ENCODE measurements around the gene RTP3. TPM values are rescaled to one million over a fixed set of nuclear protein-coding genes. Genes with fewer than 3 reads are reported as not detected.

RTP3 gene
- total RNA-seq, 1 experiment from 2014 or later: not detected

DNA sequence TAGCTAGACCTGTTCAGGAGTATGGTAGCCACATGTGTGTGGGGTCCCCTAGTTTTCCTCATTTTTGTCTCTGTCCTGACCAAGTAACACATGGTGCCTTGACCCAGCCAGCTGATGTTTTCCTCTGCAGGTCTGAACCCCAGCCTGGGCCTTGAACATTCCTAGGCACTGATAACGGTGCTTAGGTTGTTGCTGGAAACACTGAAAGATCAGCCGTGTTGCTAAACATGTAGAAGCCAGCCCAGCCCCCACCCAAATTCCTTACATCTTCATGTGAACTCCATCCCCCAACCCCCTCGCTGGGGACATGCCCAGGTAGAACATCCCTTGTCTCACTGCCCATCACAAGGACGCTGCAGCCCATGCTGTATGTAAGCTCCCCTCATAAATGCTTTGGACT lies 18.7 kb downstream of the RTP3 start:
- no peaks in the 10 kb centered on the region for H3K9me2 ChIP-seq (ENCODE audit: insufficient read depth)
- DNase-seq (ENCODE audit: low read depth, low spot score) (no peak), ATAC-seq (peak; percentile 66)
- H3K4me2 ChIP-seq (ENCODE audit: low read length): peak overlapping the region; percentile 65
- CTCF ChIA-PET: interaction anchor here (1.2 to 1.6 kb wide), 3 partner anchors 20 to 67 kb away, joined by 4 to 6 read pairs (median 4); no protein-coding TSS in a partner anchor
- peak overlapping the region in 1 of 2 experiments; percentile 30; a peak in 2 of 4 replicates for H3K4me3 ChIP-seq (replicated peaks in 1 of 2; ENCODE audit: low read depth in 1 of 2, low read length in 2 of 2)
- H3K79me2 ChIP-seq (ENCODE audit: insufficient read depth, low read length): no peaks in the 10 kb centered on the region
- H3K9me3 ChIP-seq (ENCODE audit: control insufficient read depth in 1 of 2, insufficient read depth in 1 of 2, low read depth in 1 of 2, low read length in 2 of 2): no peaks in the 10 kb centered on the region
- H4K20me1 ChIP-seq (ENCODE audit: insufficient read depth): no peaks in the 10 kb centered on the region
- POLR2A ChIA-PET: no interaction called here
- peaks cover 20 to 31% of the 10 kb centered on the region in 2 experiments for H3K4me1 ChIP-seq (ENCODE audit: control insufficient read depth in 1 of 2, insufficient read depth in 2 of 2, low read length in 2 of 2)
- peak overlapping the region; percentile 91 for H2AFZ ChIP-seq (ENCODE audit: low read depth, low read length, poor library complexity, severe bottlenecking)
- peak overlapping the region; percentile 12; the same call in 1 of the 2 replicates for H3K9ac ChIP-seq (ENCODE audit: low read length)
- BruUV-seq (replicated peaks): no TSS peak
- TF ChIP-seq EZH2phosphoT487 (IDR thresholded peaks at IDR 0.05; ENCODE audit: borderline replicate concordance): no peak
- TF ChIP-seq CBX3 (IDR thresholded peaks at IDR 0.05; ENCODE audit: low read depth): no peak
- TF ChIP-seq ELF1 (IDR thresholded peaks at IDR 0.05; ENCODE audit: borderline replicate concordance, low read depth): no peak
- TF ChIP-seq ZNF274 (IDR thresholded peaks at IDR 0.05; ENCODE audit: low read depth, low read length): no peak
- TF ChIP-seq, protein P1, sequence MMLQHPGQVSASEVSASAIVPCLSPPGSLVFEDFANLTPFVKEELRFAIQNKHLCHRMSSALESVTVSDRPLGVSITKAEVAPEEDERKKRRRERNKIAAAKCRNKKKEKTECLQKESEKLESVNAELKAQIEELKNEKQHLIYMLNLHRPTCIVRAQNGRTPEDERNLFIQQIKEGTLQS (IDR thresholded peaks at IDR 0.05): no peak
- TF ChIP-seq, protein P2, sequence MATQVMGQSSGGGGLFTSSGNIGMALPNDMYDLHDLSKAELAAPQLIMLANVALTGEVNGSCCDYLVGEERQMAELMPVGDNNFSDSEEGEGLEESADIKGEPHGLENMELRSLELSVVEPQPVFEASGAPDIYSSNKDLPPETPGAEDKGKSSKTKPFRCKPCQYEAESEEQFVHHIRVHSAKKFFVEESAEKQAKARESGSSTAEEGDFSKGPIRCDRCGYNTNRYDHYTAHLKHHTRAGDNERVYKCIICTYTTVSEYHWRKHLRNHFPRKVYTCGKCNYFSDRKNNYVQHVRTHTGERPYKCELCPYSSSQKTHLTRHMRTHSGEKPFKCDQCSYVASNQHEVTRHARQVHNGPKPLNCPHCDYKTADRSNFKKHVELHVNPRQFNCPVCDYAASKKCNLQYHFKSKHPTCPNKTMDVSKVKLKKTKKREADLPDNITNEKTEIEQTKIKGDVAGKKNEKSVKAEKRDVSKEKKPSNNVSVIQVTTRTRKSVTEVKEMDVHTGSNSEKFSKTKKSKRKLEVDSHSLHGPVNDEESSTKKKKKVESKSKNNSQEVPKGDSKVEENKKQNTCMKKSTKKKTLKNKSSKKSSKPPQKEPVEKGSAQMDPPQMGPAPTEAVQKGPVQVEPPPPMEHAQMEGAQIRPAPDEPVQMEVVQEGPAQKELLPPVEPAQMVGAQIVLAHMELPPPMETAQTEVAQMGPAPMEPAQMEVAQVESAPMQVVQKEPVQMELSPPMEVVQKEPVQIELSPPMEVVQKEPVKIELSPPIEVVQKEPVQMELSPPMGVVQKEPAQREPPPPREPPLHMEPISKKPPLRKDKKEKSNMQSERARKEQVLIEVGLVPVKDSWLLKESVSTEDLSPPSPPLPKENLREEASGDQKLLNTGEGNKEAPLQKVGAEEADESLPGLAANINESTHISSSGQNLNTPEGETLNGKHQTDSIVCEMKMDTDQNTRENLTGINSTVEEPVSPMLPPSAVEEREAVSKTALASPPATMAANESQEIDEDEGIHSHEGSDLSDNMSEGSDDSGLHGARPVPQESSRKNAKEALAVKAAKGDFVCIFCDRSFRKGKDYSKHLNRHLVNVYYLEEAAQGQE (IDR thresholded peaks at IDR 0.05; ENCODE audit: low read depth): no peak
- TF ChIP-seq SRF (IDR thresholded peaks at IDR 0.05; ENCODE audit: low read depth): no peak
- no peak for TF ChIP-seq ZFX (IDR thresholded peaks at IDR 0.05)
- TF ChIP-seq, protein P3, sequence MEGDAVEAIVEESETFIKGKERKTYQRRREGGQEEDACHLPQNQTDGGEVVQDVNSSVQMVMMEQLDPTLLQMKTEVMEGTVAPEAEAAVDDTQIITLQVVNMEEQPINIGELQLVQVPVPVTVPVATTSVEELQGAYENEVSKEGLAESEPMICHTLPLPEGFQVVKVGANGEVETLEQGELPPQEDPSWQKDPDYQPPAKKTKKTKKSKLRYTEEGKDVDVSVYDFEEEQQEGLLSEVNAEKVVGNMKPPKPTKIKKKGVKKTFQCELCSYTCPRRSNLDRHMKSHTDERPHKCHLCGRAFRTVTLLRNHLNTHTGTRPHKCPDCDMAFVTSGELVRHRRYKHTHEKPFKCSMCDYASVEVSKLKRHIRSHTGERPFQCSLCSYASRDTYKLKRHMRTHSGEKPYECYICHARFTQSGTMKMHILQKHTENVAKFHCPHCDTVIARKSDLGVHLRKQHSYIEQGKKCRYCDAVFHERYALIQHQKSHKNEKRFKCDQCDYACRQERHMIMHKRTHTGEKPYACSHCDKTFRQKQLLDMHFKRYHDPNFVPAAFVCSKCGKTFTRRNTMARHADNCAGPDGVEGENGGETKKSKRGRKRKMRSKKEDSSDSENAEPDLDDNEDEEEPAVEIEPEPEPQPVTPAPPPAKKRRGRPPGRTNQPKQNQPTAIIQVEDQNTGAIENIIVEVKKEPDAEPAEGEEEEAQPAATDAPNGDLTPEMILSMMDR (IDR thresholded peaks at IDR 0.05 in 2 of 3, conservative IDR thresholded peaks at IDR 0.05 in 1 of 3; ENCODE audit: borderline replicate concordance in 1 of 3, insufficient read depth in 1 of 3, low read depth in 2 of 3, low read length in 2 of 3): no peak
- no peak for TF ChIP-seq POLR2A (IDR thresholded peaks at IDR 0.05; ENCODE audit: borderline replicate concordance, extremely low read depth, insufficient read depth, insufficient read length)
- TF ChIP-seq, protein P4, sequence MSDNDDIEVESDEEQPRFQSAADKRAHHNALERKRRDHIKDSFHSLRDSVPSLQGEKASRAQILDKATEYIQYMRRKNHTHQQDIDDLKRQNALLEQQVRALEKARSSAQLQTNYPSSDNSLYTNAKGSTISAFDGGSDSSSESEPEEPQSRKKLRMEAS (IDR thresholded peaks at IDR 0.05): no peak
- TF ChIP-seq, protein P5, sequence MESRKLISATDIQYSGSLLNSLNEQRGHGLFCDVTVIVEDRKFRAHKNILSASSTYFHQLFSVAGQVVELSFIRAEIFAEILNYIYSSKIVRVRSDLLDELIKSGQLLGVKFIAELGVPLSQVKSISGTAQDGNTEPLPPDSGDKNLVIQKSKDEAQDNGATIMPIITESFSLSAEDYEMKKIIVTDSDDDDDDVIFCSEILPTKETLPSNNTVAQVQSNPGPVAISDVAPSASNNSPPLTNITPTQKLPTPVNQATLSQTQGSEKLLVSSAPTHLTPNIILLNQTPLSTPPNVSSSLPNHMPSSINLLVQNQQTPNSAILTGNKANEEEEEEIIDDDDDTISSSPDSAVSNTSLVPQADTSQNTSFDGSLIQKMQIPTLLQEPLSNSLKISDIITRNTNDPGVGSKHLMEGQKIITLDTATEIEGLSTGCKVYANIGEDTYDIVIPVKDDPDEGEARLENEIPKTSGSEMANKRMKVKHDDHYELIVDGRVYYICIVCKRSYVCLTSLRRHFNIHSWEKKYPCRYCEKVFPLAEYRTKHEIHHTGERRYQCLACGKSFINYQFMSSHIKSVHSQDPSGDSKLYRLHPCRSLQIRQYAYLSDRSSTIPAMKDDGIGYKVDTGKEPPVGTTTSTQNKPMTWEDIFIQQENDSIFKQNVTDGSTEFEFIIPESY (IDR thresholded peaks at IDR 0.05; ENCODE audit: extremely low read depth, insufficient replicate concordance, low read length): no peak
- no peaks in the 10 kb centered on the region for H3K36me3 ChIP-seq (ENCODE audit: control insufficient read depth in 1 of 2, insufficient read depth in 2 of 2, low read length in 2 of 2)
- intact Hi-C loops (cut with micrococcal nuclease): no loop called here
- peak overlapping the region; percentile 35 for H3K27ac ChIP-seq (ENCODE audit: low read depth, low read length)
- no peaks in the 10 kb centered on the region for H3K27me3 ChIP-seq (ENCODE audit: insufficient read depth, low read length)
- RAD21 ChIA-PET (ENCODE audit: low non-redundant PET in 1 of 2, low total read pairs in 2 of 2, uncharacterized antibody in 2 of 2, unreplicated experiment in 2 of 2): no interaction called here
